Measurements from ENCODE around the gene BCL7A.

DNA sequence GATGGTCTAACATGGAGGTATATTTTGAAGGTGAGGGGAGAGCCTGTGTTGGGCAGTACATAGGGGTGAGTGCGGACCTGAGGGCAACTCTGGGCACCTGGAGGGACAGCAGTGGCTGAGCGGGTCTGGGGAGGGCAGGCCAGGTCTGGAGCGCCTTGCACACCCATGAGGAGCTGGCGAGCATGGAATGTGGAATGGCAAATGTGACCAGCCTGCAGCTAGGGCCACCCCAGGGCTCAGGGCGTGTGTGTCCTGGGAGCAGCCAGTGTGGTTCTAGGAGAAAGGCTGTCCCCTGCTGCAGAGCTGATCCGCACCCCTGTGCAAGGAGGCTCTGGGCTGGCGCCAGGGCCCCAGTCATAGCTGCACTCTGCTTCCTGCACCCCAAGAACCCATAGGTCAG is 24.5 kb downstream of the BCL7A start:
- no peak for TF ChIP-seq POLR2AphosphoS5 (IDR thresholded peaks at IDR 0.05; ENCODE audit: borderline replicate concordance, low read depth, low read length)
- TF ChIP-seq EZH2 (IDR thresholded peaks at IDR 0.05): no peak

Data from SK-N-MC (cell line).